Urinary bladder (tissue), 4 donors: ENCODE data around the gene CYP27A1. TPM values are rescaled to one million over a fixed set of nuclear protein-coding genes. Genes with fewer than 3 reads are reported as not detected.

Experiments used
- DNase-seq: peaks from one replicate; pipeline ENCODE4 v3.0.0-alpha.2; 2015; ENCODE audit errors: extremely low spot score
- H3K27ac ChIP-seq: one replicate; pipeline ENCODE4 v1.5.1; 2013; ENCODE audit warnings: low read depth, mild to moderate bottlenecking, moderate library complexity
- H3K36me3 ChIP-seq: one replicate; pipeline ENCODE4 v1.6.1; 2013; ENCODE audit warnings: mild to moderate bottlenecking, moderate library complexity; ENCODE audit not compliant: insufficient read depth
- H3K4me1 ChIP-seq: one replicate; pipeline ENCODE4 v1.6.1; 2013; ENCODE audit warnings: mild to moderate bottlenecking, moderate library complexity; ENCODE audit not compliant: insufficient read depth
- H3K4me3 ChIP-seq: one replicate; pipeline ENCODE4 v1.5.1; 2013; ENCODE audit warnings: low read depth, low read length
- WGBS: extraction: QIAGEN DNeasy Blood & Tissue Kit; methylation state at CpG from one replicate; pipeline ENCODE4 v1.1.7; 2013; 5-methylcytosine and 5-hydroxymethylcytosine counted together
- polyA plus RNA-seq: library from polyadenylated mRNA; stranded (reverse); fragments of 200-250 nt; gene quantifications from one replicate; pipeline ENCODE4 v1.2.3, GENCODE V29; 2013
- total RNA-seq: library from RNA; depleted of rRNA; stranded (reverse); fragments of >200 nt; gene quantifications from one replicate; pipeline ENCODE4 v1.2.3, GENCODE V29; 2014
- donor health status: healthy with polysubstance abuse.
- donor health status: healthy.

Gene CYP27A1
- total and polyA plus RNA-seq, 2 donors = 10.3 to 41.1 TPM

- WGBS = 85% methylated on average over 9 of the region's 9 CpGs
- Histone ChIP-seq H3K4me1 (no peaks in the 10 kb centered on the region), H3K4me3 (no peak overlapping the region), H3K27ac (no peak overlapping the region), H3K36me3 (no peaks in the 10 kb centered on the region)
- DNase-seq = no peak
Measured at GRCh38 chr2:218823196-218823855, 41.4 kb downstream of the CYP27A1 start.

GRCh38 chr2:218824004-218824403, 42.1 kb downstream of the CYP27A1 start:
- no peaks in the 10 kb centered on the region for H3K4me1 ChIP-seq
- no peak overlapping the region for H3K27ac ChIP-seq
- DNase-seq = no peak
- no peak overlapping the region for H3K4me3 ChIP-seq
- no peaks in the 10 kb centered on the region for H3K36me3 ChIP-seq
- 91% methylated on average over 7 of the region's 7 CpGs for WGBS

- Histone ChIP-seq H3K4me1 (no peaks in the 10 kb centered on the region), H3K36me3 (no peaks in the 10 kb centered on the region), H3K4me3 (no peak overlapping the region), H3K27ac (no peak overlapping the region)
- 85% methylated on average over 10 of the region's 10 CpGs for WGBS
- DNase-seq = no peak
Measured at GRCh38 chr2:218826791-218827190, 44.8 kb downstream of the CYP27A1 start.

- Histone ChIP-seq H3K4me3 (no peak overlapping the region), H3K27ac (no peak overlapping the region), H3K36me3 (no peaks in the 10 kb centered on the region), H3K4me1 (no peaks in the 10 kb centered on the region)
- WGBS = 61% methylated on average over 14 of the region's 14 CpGs
- no peak for DNase-seq
Measured at GRCh38 chr2:218827701-218828476, 45.9 kb downstream of the CYP27A1 start.

GRCh38 chr2:218828477-218828778, 46.5 kb downstream of the CYP27A1 start:
- 88% methylated on average over 4 of the region's 4 CpGs for WGBS

GRCh38 chr2:218829868-218830451, 48.0 kb downstream of the CYP27A1 start:
- no peak overlapping the region for H3K4me3 ChIP-seq
- 68% methylated on average over 17 of the region's 17 CpGs for WGBS
- H3K4me1 ChIP-seq = no peaks in the 10 kb centered on the region
- no peak overlapping the region for H3K27ac ChIP-seq
- no peaks in the 10 kb centered on the region for H3K36me3 ChIP-seq
- no peak for DNase-seq

More at GRCh38 chr2:218828477-218828778, 46.5 kb downstream of the CYP27A1 start:
- no peaks in the 10 kb centered on the region for H3K4me1 ChIP-seq
- no peak for DNase-seq
- no peak overlapping the region for H3K27ac ChIP-seq
- H3K36me3 ChIP-seq = no peaks in the 10 kb centered on the region
- H3K4me3 ChIP-seq = no peak overlapping the region

- Histone ChIP-seq H3K27ac (no peak overlapping the region), H3K36me3 (no peaks in the 10 kb centered on the region), H3K4me3 (no peak overlapping the region), H3K4me1 (no peaks in the 10 kb centered on the region)
- DNase-seq = no peak
- WGBS = 70% methylated on average over 3 of the region's 3 CpGs
Measured at GRCh38 chr2:218830526-218831306, 48.8 kb downstream of the CYP27A1 start.

- no peaks in the 10 kb centered on the region for H3K36me3 ChIP-seq
- H3K4me1 ChIP-seq = no peaks in the 10 kb centered on the region
- 76% methylated on average over 18 of the region's 18 CpGs for WGBS
- H3K27ac ChIP-seq = no peak within 1 kb of the TSS
- DNase-seq = no peak
- no peak within 1 kb of the TSS for H3K4me3 ChIP-seq
Measured at GRCh38 chr2:218831378-218831990, 49.5 kb downstream of the CYP27A1 start, which contains the start of gene PRKAG3. Gene PRKAG3, minus strand, starts transcription at chr2:218831803.

GRCh38 chr2:218832081-218832480, 50.1 kb downstream of the CYP27A1 start:
- no peak for DNase-seq
- Histone ChIP-seq H3K36me3 (no peaks in the 10 kb centered on the region), H3K27ac (no peak overlapping the region), H3K4me1 (no peaks in the 10 kb centered on the region), H3K4me3 (no peak overlapping the region)
- WGBS = 86% methylated on average over 3 of the region's 3 CpGs

- Histone ChIP-seq H3K27ac (no peak overlapping the region), H3K4me3 (no peak overlapping the region), H3K36me3 (no peaks in the 10 kb centered on the region), H3K4me1 (no peaks in the 10 kb centered on the region)
- 57% methylated on average over 3 of the region's 3 CpGs for WGBS
- no peak for DNase-seq
Measured at GRCh38 chr2:218832520-218832919, 50.6 kb downstream of the CYP27A1 start.

GRCh38 chr2:218833023-218833609, 51.2 kb downstream of the CYP27A1 start:
- 76% methylated on average over 4 of the region's 4 CpGs for WGBS
- no peak overlapping the region for H3K4me3 ChIP-seq
- no peak for DNase-seq
- no peaks in the 10 kb centered on the region for H3K4me1 ChIP-seq
- no peaks in the 10 kb centered on the region for H3K36me3 ChIP-seq
- H3K27ac ChIP-seq = no peak overlapping the region

- Histone ChIP-seq H3K4me1 (no peaks in the 10 kb centered on the region), H3K4me3 (no peak overlapping the region), H3K27ac (no peak overlapping the region), H3K36me3 (no peaks in the 10 kb centered on the region)
- no peak for DNase-seq
- 62% methylated on average over 4 of the region's 4 CpGs for WGBS
Measured at GRCh38 chr2:218834685-218835084, 52.7 kb downstream of the CYP27A1 start.

GRCh38 chr2:218837495-218837894, 55.5 kb downstream of the CYP27A1 start:
- DNase-seq = no peak
- H3K36me3 ChIP-seq = no peaks in the 10 kb centered on the region
- no peak overlapping the region for H3K27ac ChIP-seq
- WGBS = 79% methylated on average over 2 of the region's 2 CpGs
- H3K4me1 ChIP-seq = no peaks in the 10 kb centered on the region
- H3K4me3 ChIP-seq = no peak overlapping the region
